AG09319 (cell line): ENCODE measurements around the gene PPP1R18.
A peak's percentile ranks its signal among the peaks of the same experiment; 100 is the strongest.
"Not testable (repeated sequence)": the region's sequence is repeated elsewhere in the genome, so short reads cannot be mapped to it uniquely, and the experiment has no call there.

Experiments
- DNase-seq: peaks from one replicate; pipeline ENCODE4 v3.0.0-alpha.2; 2010; ENCODE audit warnings: low read depth; ENCODE audit errors: extremely low read depth
- TF ChIP-seq, protein P1 (sequence below): IDR thresholded peaks from 2 replicates; pipeline ENCODE4 v1.5.1; 2011; ENCODE audit warnings: low read depth, mild to moderate bottlenecking, inconsistent platforms, low read length, moderate library complexity

The PPP1R18 gene

GRCh38 chr6:30676660-30677285 is 9.7 kb downstream of the PPP1R18 start:
- DNase-seq, result no peak
- TF ChIP-seq, protein P1, sequence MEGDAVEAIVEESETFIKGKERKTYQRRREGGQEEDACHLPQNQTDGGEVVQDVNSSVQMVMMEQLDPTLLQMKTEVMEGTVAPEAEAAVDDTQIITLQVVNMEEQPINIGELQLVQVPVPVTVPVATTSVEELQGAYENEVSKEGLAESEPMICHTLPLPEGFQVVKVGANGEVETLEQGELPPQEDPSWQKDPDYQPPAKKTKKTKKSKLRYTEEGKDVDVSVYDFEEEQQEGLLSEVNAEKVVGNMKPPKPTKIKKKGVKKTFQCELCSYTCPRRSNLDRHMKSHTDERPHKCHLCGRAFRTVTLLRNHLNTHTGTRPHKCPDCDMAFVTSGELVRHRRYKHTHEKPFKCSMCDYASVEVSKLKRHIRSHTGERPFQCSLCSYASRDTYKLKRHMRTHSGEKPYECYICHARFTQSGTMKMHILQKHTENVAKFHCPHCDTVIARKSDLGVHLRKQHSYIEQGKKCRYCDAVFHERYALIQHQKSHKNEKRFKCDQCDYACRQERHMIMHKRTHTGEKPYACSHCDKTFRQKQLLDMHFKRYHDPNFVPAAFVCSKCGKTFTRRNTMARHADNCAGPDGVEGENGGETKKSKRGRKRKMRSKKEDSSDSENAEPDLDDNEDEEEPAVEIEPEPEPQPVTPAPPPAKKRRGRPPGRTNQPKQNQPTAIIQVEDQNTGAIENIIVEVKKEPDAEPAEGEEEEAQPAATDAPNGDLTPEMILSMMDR, result no peak

- DNase-seq, result peak; percentile 95
- TF ChIP-seq, protein P1, result peak; percentile 88
Observed at GRCh38 chr6:30672445-30673253, 13.8 kb downstream of the PPP1R18 start, which contains the start of gene DHX16. TSS of gene DHX16 (minus strand) at chr6:30673006. CDS start at chr6:30672841, 165 bp downstream.

GRCh38 chr6:30670760-30671527 is 15.5 kb downstream of the PPP1R18 start:
- TF ChIP-seq, protein P1, result no peak
- no peak for DNase-seq

DNA sequence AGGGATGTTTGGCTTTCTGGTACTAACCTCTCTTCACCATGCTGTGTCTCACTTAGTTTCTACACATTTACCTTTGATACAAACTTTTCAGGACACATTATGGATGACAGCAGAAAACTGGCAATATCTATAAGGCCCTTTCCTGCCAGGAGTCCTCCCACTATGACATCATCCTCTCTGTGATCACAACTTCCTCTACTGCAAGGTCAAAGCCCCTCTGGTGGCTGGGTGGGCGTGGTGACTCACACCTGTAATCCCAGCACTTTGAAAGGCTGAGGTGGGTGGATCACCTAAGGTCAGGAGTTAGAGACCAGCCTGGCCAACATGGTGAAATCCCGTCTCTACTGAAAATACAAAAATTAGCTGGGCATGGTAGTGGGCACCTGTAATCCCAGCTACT is 20.1 kb downstream of the PPP1R18 start:
- DNase-seq, result not testable (repeated sequence)

- no peak for DNase-seq
- TF ChIP-seq, protein P1, result no peak
Observed at GRCh38 chr6:30664994-30665767, 21.3 kb downstream of the PPP1R18 start.

- DNase-seq, result not testable (repeated sequence)
Observed at GRCh38 chr6:30657922-30658321, 28.5 kb downstream of the PPP1R18 start.

GRCh38 chr6:30657454-30657853 is 29.0 kb downstream of the PPP1R18 start:
- no peak for DNase-seq
- TF ChIP-seq, protein P1, result no peak
